DND-41 (cell line): ENCODE results near the gene CFB.

Experiments used
- ATAC-seq: fragments of 200-7000 bp; cut with Tn5 transposase; 3 replicates; pipeline ENCODE4 v1.9.1; 2021; ENCODE audit warnings: low read depth; ENCODE audit not compliant: insufficient read depth
- DNase-seq: peaks from one replicate; pipeline ENCODE4 v3.0.0-alpha.2; 2020
- H2AFZ ChIP-seq: 2 replicates; pipeline ENCODE4 v1.6.0; 2012; ENCODE audit warnings: low read depth, low read length
- H3K27ac ChIP-seq: 2 replicates; pipeline ENCODE4 v1.5.1; 2012; ENCODE audit warnings: low read length, inconsistent platforms
- H3K27me3 ChIP-seq: fragments of 200-600 bp; sonication (generic); 2 replicates; pipeline ENCODE4 v1.6.0; 2012; ENCODE audit warnings: low read length, mild to moderate bottlenecking, inconsistent platforms; ENCODE audit not compliant: insufficient read depth, poor library complexity
- H3K36me3 ChIP-seq: 2 replicates; pipeline ENCODE4 v1.5.1; 2012; ENCODE audit warnings: low read length, inconsistent platforms; ENCODE audit not compliant: insufficient read depth
- H3K4me1 ChIP-seq: 2 replicates; pipeline ENCODE4 v1.5.1; 2012; ENCODE audit warnings: mild to moderate bottlenecking, low read length; ENCODE audit not compliant: insufficient read depth
- H3K4me2 ChIP-seq: 2 replicates; pipeline ENCODE4 v1.6.0; 2012; ENCODE audit warnings: mild to moderate bottlenecking, moderate library complexity, low read length, inconsistent platforms; ENCODE audit not compliant: insufficient read depth
- H3K4me3 ChIP-seq, 2 experiments: fragments of 200-600 bp in 1 of 2; shearing (Covaris generic) in 1 of 2; 2 replicates each; pipeline ENCODE4 v1.5.1; 2012 to 2016; ENCODE audit warnings: inconsistent platforms in 2 of 2, low read length in 2 of 2, mild to moderate bottlenecking in 2 of 2, low read depth in 1 of 2, moderate library complexity in 1 of 2
- H3K79me2 ChIP-seq: 2 replicates; pipeline ENCODE4 v1.6.0; 2012; ENCODE audit warnings: low read length, inconsistent platforms; ENCODE audit not compliant: insufficient read depth
- H3K9ac ChIP-seq: 2 replicates; pipeline ENCODE4 v1.6.0; 2012; ENCODE audit warnings: low read depth, mild to moderate bottlenecking, inconsistent platforms, low read length, moderate library complexity
- H3K9me3 ChIP-seq: 2 replicates; pipeline ENCODE4 v1.5.1; 2012; ENCODE audit warnings: low read length, moderate library complexity, mild to moderate bottlenecking, inconsistent platforms; ENCODE audit not compliant: insufficient read depth, severe bottlenecking
- H4K20me1 ChIP-seq: 2 replicates; pipeline ENCODE4 v1.6.0; 2012; ENCODE audit warnings: low read length; ENCODE audit not compliant: insufficient read depth
- CTCF ChIP-seq: IDR thresholded peaks from 2 replicates; pipeline ENCODE4 v1.5.1; 2012; ENCODE audit warnings: borderline replicate concordance, low read length, moderate library complexity, mild to moderate bottlenecking; ENCODE audit not compliant: poor library complexity, severe bottlenecking; ENCODE audit errors: extremely low read depth
- EZH2 ChIP-seq: IDR thresholded peaks from 3 replicates; pipeline ENCODE4 v1.6.1; 2012; ENCODE audit warnings: borderline replicate concordance, low read depth, mild to moderate bottlenecking, moderate library complexity, low read length, inconsistent platforms; ENCODE audit not compliant: severe bottlenecking

The CFB gene

GRCh38 chr6:31956796-31957195 lies 10.9 kb downstream of the CFB start:
- Histone ChIP-seq H4K20me1 (no peaks in the 10 kb centered on the region), H2AFZ (no peak overlapping the region), H3K4me2 (peak overlapping the region; percentile 92), H3K27ac (no peak overlapping the region), H3K9me3 (no peaks in the 10 kb centered on the region), H3K79me2 (peaks cover 37% of the 10 kb centered on the region), H3K4me1 (peaks cover 35% of the 10 kb centered on the region), H3K4me3 (no peak overlapping the region), H3K9ac (no peak overlapping the region), H3K27me3 (no peaks in the 10 kb centered on the region), H3K36me3 (peaks cover 67% of the 10 kb centered on the region)
- TF ChIP-seq CTCF (no peak), EZH2 (no peak)
- DNase-seq (no peak), ATAC-seq (no peak)

DNA sequence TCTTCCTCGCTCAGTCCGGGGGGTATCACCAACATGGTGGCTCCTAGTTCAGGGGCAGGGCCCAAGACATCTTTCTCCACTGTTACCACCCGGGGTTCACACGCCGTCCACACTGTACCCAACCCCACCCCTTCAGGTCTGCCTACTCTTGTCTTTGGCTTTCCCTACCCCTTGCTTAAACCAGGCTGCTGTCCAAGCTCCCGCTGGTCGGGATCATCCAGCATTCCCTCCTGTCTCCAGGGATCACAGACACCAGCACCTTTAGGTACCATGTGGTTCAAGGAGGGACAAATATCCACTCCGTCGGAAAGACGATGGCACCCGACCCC lies 12.5 kb downstream of the CFB start:
- H3K4me1 ChIP-seq, result peaks cover 35% of the 10 kb centered on the region
- H3K9ac ChIP-seq, result peak overlapping the region; percentile 70
- H3K27me3 ChIP-seq, result no peaks in the 10 kb centered on the region
- H3K36me3 ChIP-seq, result peaks cover 67% of the 10 kb centered on the region
- TF ChIP-seq EZH2 (no peak), CTCF (no peak)
- peak overlapping the region; percentile 74 for H3K27ac ChIP-seq
- H3K4me3 ChIP-seq, result peak overlapping the region; percentile 86
- DNase-seq, result no peak
- no peaks in the 10 kb centered on the region for H3K9me3 ChIP-seq
- H4K20me1 ChIP-seq, result no peaks in the 10 kb centered on the region
- no peak for ATAC-seq
- peaks cover 37% of the 10 kb centered on the region for H3K79me2 ChIP-seq
- peak overlapping the region; percentile 86 for H2AFZ ChIP-seq
- H3K4me2 ChIP-seq, result peak overlapping the region; percentile 92

DNA sequence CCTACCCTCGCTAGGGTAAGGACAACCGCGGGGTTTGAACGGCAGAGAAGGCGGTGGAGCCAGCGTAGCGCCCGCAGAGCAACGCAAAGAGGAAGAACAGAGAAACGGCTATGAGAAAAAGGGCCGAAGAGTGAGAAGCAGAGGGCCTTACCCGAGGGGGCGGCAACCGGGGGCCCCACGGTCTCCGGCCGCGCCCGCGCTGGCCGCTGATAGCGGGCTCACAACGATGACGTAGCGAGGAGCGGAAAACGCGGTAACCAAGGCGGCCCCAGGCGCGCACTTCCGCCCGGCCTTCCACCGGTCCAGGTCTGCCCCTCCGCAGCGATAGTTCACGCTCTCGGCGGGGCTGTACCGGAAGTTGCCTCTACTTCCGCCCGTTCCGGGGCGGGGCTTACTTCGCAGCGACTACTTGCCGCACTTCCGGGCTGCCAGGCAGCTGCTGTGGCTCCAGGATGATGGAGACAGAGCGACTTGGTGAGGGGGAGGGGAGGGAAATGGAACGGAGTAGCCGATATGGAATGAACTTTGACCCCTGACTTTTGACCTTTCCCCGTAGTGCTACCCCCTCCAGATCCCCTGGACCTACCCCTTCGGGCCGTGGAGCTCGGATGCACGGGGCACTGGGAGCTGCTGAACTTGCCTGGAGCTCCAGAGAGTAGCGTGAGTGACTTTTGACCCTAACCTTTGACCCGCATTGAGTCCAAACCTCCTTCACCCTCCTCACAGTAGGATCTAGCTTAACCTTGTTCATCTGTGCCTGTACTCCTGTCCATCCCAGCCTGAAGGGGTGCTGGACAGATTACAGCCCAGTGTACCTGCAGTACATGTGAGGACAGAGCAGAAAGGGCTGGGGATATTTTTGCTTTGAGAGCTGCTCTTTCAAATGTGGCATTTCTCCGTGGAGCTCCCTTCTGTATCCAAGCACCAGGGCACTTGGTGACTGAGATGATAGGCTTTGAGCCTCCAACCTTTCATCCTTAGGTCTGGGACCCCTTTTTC lies 13.1 kb downstream of the CFB start, which contains the start of the genes NELFE and SKIC2:
TSS of gene NELFE (minus strand) at position 231 of the 999 bp plus-strand sequence. CDS start 525 bp downstream, outside the sequence.
TSS of gene SKIC2 (plus strand) at position 435 of the 999 bp plus-strand sequence. CDS start at position 453, 18 bp downstream.
- peak; percentile 99 for DNase-seq
- ATAC-seq, result peak; percentile 98
- Histone ChIP-seq H2AFZ (peak within 1 kb of the TSS; percentile 86), H3K9ac (peak within 1 kb of the TSS; percentile 70), H3K4me3 (peak within 1 kb of the TSS; percentile 86), H3K4me1 (peaks cover 35% of the 10 kb centered on the region), H3K27ac (peak within 1 kb of the TSS; percentile 86), H3K79me2 (peaks cover 37% of the 10 kb centered on the region), H3K4me2 (peak within 1 kb of the TSS; percentile 92), H4K20me1 (no peaks in the 10 kb centered on the region), H3K9me3 (no peaks in the 10 kb centered on the region), H3K36me3 (peaks cover 67% of the 10 kb centered on the region), H3K27me3 (no peaks in the 10 kb centered on the region)
- TF ChIP-seq CTCF, result no peak
- TF ChIP-seq EZH2, result no peak
